Neuronal stem cell (in vitro differentiated cells): ENCODE measurements around the gene AGAP1.

Experiments used
- DNase-seq: peaks from one replicate; pipeline ENCODE4 v3.0.0-alpha.2; 2013; ENCODE audit warnings: low spot score
- H2AFZ ChIP-seq: one replicate; pipeline ENCODE4 v1.6.1; 2013; ENCODE audit warnings: mild to moderate bottlenecking, low read length, inconsistent platforms
- H2AK5ac ChIP-seq: 2 replicates; pipeline ENCODE4 v1.6.1; 2013; ENCODE audit warnings: low read depth, mild to moderate bottlenecking, inconsistent platforms, low read length, moderate library complexity, mixed read lengths
- H2BK120ac ChIP-seq: 2 replicates; pipeline ENCODE4 v1.6.1; 2013; ENCODE audit warnings: low read depth, mild to moderate bottlenecking, inconsistent platforms, low read length, moderate library complexity, mixed read lengths
- H2BK12ac ChIP-seq: one replicate; pipeline ENCODE4 v1.6.1; 2013; ENCODE audit warnings: low read length, inconsistent platforms
- H2BK15ac ChIP-seq: 2 replicates; pipeline ENCODE4 v1.6.1; 2013; ENCODE audit warnings: mild to moderate bottlenecking, low read length, inconsistent platforms, mixed read lengths
- H2BK5ac ChIP-seq: one replicate; pipeline ENCODE4 v1.6.1; 2013; ENCODE audit warnings: inconsistent platforms, mild to moderate bottlenecking, low read length, moderate library complexity
- H3K14ac ChIP-seq: one replicate; pipeline ENCODE4 v1.6.1; 2013; ENCODE audit warnings: low read length, inconsistent platforms
- H3K18ac ChIP-seq: 2 replicates; pipeline ENCODE4 v1.6.1; 2013; ENCODE audit warnings: low read length, inconsistent platforms
- H3K23ac ChIP-seq: 2 replicates; pipeline ENCODE4 v1.6.1; 2013; ENCODE audit warnings: low read depth, mild to moderate bottlenecking, mixed read lengths, low read length, inconsistent platforms; ENCODE audit not compliant: poor library complexity
- H3K27ac ChIP-seq: replicated peaks from 3 replicates; pipeline ENCODE4 v1.5.1; 2013; ENCODE audit warnings: low read length, inconsistent platforms
- H3K27me3 ChIP-seq, 3 experiments: 2 replicates each; pipeline ENCODE4 v1.6.1; 2013; ENCODE audit warnings: low read length in 3 of 3, mild to moderate bottlenecking in 2 of 3, inconsistent platforms in 1 of 3, low read depth in 1 of 3, mixed read lengths in 1 of 3, moderate library complexity in 1 of 3; ENCODE audit not compliant: control insufficient read depth in 3 of 3, insufficient read depth in 3 of 3
- H3K36me3 ChIP-seq, 2 donors: replicated peaks in 1 of 2; 2 replicates each; pipeline ENCODE4 v1.6.1; 2013; ENCODE audit warnings: low read length in 2 of 2; ENCODE audit not compliant: control insufficient read depth in 2 of 2, insufficient read depth in 2 of 2
- H3K4ac ChIP-seq: 2 replicates; pipeline ENCODE4 v1.6.1; 2013; ENCODE audit warnings: inconsistent platforms, mild to moderate bottlenecking, low read length, moderate library complexity
- H3K4me1 ChIP-seq, 2 donors: 1 replicate in 1 of 2; 2 replicates in 1 of 2; pipeline ENCODE4 v1.6.1; 2013; ENCODE audit warnings: low read length in 2 of 2, low read depth in 1 of 2; ENCODE audit not compliant: control insufficient read depth in 2 of 2, insufficient read depth in 1 of 2
- H3K4me2 ChIP-seq: one replicate; pipeline ENCODE4 v1.6.1; 2013; ENCODE audit warnings: mild to moderate bottlenecking, low read length, inconsistent platforms; ENCODE audit not compliant: insufficient read depth, poor library complexity, severe bottlenecking
- H3K4me3 ChIP-seq, 2 donors: 2 replicates each; pipeline ENCODE4 v1.5.1; 2013; ENCODE audit warnings: low read length in 2 of 2, mild to moderate bottlenecking in 2 of 2, inconsistent platforms in 1 of 2, moderate library complexity in 1 of 2
- H3K79me1 ChIP-seq: one replicate; pipeline ENCODE4 v1.6.1; 2013; ENCODE audit warnings: low read depth, mild to moderate bottlenecking, inconsistent platforms, low read length, moderate library complexity
- H3K9ac ChIP-seq: one replicate; pipeline ENCODE4 v1.6.1; 2013; ENCODE audit warnings: mild to moderate bottlenecking, low read depth, low read length, inconsistent platforms; ENCODE audit not compliant: poor library complexity
- H3K9me3 ChIP-seq, 2 donors: replicated peaks in 1 of 2; 2 replicates each; pipeline versions ENCODE3 to v1.6.1; 2013; ENCODE audit warnings: low read length in 2 of 2, mild to moderate bottlenecking in 2 of 2, inconsistent platforms in 1 of 2, low read depth in 1 of 2, mixed read lengths in 1 of 2, moderate library complexity in 1 of 2; ENCODE audit not compliant: control insufficient read depth in 2 of 2, insufficient read depth in 1 of 2
- H4K8ac ChIP-seq: one replicate; pipeline ENCODE4 v1.6.1; 2013; ENCODE audit warnings: low read depth, mild to moderate bottlenecking, inconsistent platforms, low read length, moderate library complexity
- H4K91ac ChIP-seq: one replicate; pipeline ENCODE4 v1.6.1; 2013; ENCODE audit warnings: low read length, low read depth, mild to moderate bottlenecking, inconsistent platforms; ENCODE audit not compliant: poor library complexity
- WGBS, 2 donors: extraction: QIAGEN DNeasy Blood & Tissue Kit; methylation state at CpG; one replicate each; pipeline ENCODE4 v1.1.7; 2013; ENCODE audit warnings: missing lambda C conversion rate in 2 of 2, mixed read lengths in 1 of 2; ENCODE audit not compliant: insufficient read length in 2 of 2, insufficient replicate concordance in 1 of 2; ENCODE audit errors: extremely low coverage in 2 of 2; 5-methylcytosine and 5-hydroxymethylcytosine counted together

The AGAP1 gene

GRCh38 chr2:235515821-235516220 is 22.0 kb downstream of the AGAP1 start:
- Histone ChIP-seq H3K4me1 (peaks cover 0 to 8% of the 10 kb centered on the region in 2 donors), H3K4me3 (no peak overlapping the region), H2BK120ac (no peak overlapping the region), H3K4ac (no peak overlapping the region), H3K27me3 (no peaks in the 10 kb centered on the region), H3K9me3 (peaks cover 7 to 12% of the 10 kb centered on the region in 2 donors), H3K79me1 (peaks cover 15% of the 10 kb centered on the region), H3K9ac (no peak overlapping the region), H2BK12ac (no peak overlapping the region), H2BK15ac (no peak overlapping the region), H4K8ac (no peak overlapping the region), H2BK5ac (no peak overlapping the region), H3K14ac (no peak overlapping the region), H3K4me2 (no peak overlapping the region), H3K27ac (no peak overlapping the region), H3K36me3 (peaks cover 0 to 4% of the 10 kb centered on the region in 2 donors), H2AK5ac (no peak overlapping the region), H2AFZ (no peak overlapping the region), H3K23ac (no peak overlapping the region), H3K18ac (no peak overlapping the region), H4K91ac (no peak overlapping the region)
- WGBS, 2 donors: no CpG with 5 or more reads among the region's 11 CpGs
- no peak for DNase-seq

DNA sequence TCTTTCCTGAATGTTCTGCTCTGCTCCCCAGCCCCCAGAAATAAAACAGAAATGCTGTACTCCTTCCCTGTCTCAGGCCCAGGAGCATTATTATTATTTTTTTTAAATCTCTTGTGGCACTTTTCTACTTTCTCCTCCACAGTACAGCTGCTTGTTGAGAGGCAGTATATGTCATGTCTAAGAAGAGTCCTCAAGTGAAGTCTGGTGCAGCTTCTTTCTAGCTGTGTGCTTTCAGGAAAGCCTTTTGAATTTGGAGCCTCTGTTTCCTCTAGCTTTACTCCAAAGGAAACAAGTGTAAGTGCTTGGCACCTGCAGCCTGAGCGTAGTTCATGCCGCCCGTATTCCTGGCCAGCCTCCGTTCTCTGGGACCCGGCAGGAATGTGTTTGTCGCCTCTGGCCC is 22.4 kb downstream of the AGAP1 start:
- H3K27ac ChIP-seq: no peak overlapping the region
- H3K79me1 ChIP-seq: peaks cover 15% of the 10 kb centered on the region
- peaks cover 7 to 15% of the 10 kb centered on the region in 2 donors for H3K9me3 ChIP-seq
- H4K8ac ChIP-seq: no peak overlapping the region
- H2BK12ac ChIP-seq: no peak overlapping the region
- peak overlapping the region; percentile 47 for H3K14ac ChIP-seq
- no peaks in the 10 kb centered on the region for H3K27me3 ChIP-seq
- no peak overlapping the region for H2BK5ac ChIP-seq
- H4K91ac ChIP-seq: no peak overlapping the region
- no peak for DNase-seq
- no peak overlapping the region for H3K23ac ChIP-seq
- no CpG with 5 or more reads among the region's 6 CpGs for WGBS, 2 donors
- H3K18ac ChIP-seq: no peak overlapping the region
- no peak overlapping the region for H3K4me3 ChIP-seq
- H3K4ac ChIP-seq: no peak overlapping the region
- H3K36me3 ChIP-seq: peaks cover 0 to 4% of the 10 kb centered on the region in 2 donors
- no peak overlapping the region for H2BK15ac ChIP-seq
- no peak overlapping the region for H3K9ac ChIP-seq
- H2AFZ ChIP-seq: no peak overlapping the region
- H3K4me1 ChIP-seq: peaks cover 0 to 5% of the 10 kb centered on the region in 2 donors
- H3K4me2 ChIP-seq: no peak overlapping the region
- H2AK5ac ChIP-seq: no peak overlapping the region
- H2BK120ac ChIP-seq: no peak overlapping the region

DNA sequence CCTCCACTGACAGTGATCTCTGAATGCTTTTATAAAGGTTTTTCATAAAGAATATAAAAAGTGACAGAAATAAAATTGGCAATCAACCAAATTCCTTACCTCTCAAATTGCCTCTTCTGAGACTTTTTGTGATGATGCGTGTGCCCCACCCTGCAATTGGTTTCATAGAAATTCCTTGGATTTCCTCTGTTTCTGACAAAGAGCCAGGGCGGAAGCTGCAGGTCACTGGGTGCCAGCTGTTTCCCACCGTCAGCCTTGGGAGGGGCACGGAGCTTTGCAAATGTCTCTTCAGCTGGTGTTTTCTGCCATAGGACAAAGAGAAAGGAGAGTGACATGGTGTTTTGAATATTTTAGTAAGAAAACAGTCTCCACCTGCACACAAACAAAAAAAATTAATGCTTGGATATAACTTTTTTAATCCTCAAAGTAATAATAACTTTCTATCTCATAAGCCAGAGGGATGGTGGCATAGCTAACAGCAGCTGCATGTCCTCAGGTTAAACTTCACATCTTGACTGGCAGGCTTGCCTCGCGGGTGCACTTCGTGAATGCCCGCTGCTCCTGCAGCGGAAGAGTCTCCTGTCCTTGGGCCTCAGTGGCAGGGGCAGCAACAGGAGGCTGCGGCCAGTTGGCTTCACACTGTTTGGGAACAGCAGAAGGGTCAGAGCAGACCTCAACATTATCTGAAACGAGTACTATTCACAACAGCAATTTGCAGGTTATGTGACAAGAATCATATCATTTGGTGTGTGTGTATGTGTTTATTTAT is 24.7 kb downstream of the AGAP1 start:
- Histone ChIP-seq H4K91ac (no peak overlapping the region), H3K27me3 (no peaks in the 10 kb centered on the region), H3K4ac (no peak overlapping the region), H3K4me1 (peaks cover 0 to 6% of the 10 kb centered on the region in 2 donors), H3K4me3 (no peak overlapping the region), H3K14ac (peak overlapping the region; percentile 61), H3K36me3 (peaks cover 0 to 4% of the 10 kb centered on the region in 2 donors), H3K27ac (no peak overlapping the region), H2AK5ac (no peak overlapping the region), H3K23ac (no peak overlapping the region), H2BK120ac (no peak overlapping the region), H3K18ac (peak overlapping the region; percentile 68), H2BK15ac (no peak overlapping the region), H3K79me1 (peaks cover 13% of the 10 kb centered on the region), H3K4me2 (no peak overlapping the region), H3K9me3 (peaks cover 5 to 18% of the 10 kb centered on the region in 2 donors), H2BK5ac (no peak overlapping the region), H2AFZ (no peak overlapping the region), H3K9ac (no peak overlapping the region), H2BK12ac (no peak overlapping the region), H4K8ac (no peak overlapping the region)
- WGBS, 2 donors: no CpG with 5 or more reads among the region's 11 CpGs
- no peak for DNase-seq

DNA sequence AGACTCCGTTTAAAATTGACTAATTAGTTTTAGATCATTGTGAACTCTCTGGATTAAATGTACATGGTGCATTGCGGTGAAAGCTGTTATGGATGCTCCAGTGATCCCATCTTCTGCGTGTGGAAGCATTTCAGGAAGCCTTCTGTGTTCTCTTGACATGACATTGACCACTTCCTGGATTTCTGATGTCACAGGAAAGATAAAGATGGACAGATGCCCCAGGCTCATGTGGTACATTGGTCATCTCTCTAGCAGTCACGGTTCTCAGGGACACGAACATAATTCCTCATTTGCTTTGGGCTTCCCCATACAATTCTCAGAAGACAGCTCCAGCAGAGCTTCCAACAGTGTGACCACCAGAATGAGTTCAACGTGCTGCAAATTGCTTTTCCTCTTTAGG is 26.9 kb downstream of the AGAP1 start:
- Histone ChIP-seq H2BK12ac (no peak overlapping the region), H3K14ac (no peak overlapping the region), H4K8ac (no peak overlapping the region), H3K9ac (no peak overlapping the region), H4K91ac (no peak overlapping the region), H3K18ac (no peak overlapping the region), H3K27ac (no peak overlapping the region), H2AFZ (no peak overlapping the region), H3K4me1 (peaks cover 0 to 6% of the 10 kb centered on the region in 2 donors), H3K23ac (no peak overlapping the region), H3K9me3 (peaks cover 4 to 18% of the 10 kb centered on the region in 2 donors), H2BK5ac (no peak overlapping the region), H3K27me3 (no peaks in the 10 kb centered on the region), H2AK5ac (no peak overlapping the region), H3K79me1 (peaks cover 12% of the 10 kb centered on the region), H3K36me3 (peaks cover 0 to 4% of the 10 kb centered on the region in 2 donors), H3K4me2 (no peak overlapping the region), H2BK15ac (no peak overlapping the region), H3K4me3 (no peak overlapping the region), H3K4ac (no peak overlapping the region), H2BK120ac (no peak overlapping the region)
- no CpG with 5 or more reads among the region's 6 CpGs for WGBS, 2 donors
- no peak for DNase-seq
